GDM1 (cell line): ENCODE data around the gene WDR20.
"Not testable (repeated sequence)": the region's sequence is repeated elsewhere in the genome, so short reads cannot be mapped to it uniquely, and the experiment has no call there.

Experiments used
- DNase-seq: peaks from one replicate; lab custom pipeline; 2025; lab: John Stamatoyannopoulos, UW

WDR20 gene

GRCh38 chr14:102139286-102140026, at the start of gene WDR20:
Gene WDR20 (plus strand): TSS chr14:102139897. CDS start chr14:102139924, 27 bp downstream.
- DNase-seq: peak; percentile 97

- no peak for DNase-seq
Measured at GRCh38 chr14:102090713-102091112, 49.0 kb upstream of the WDR20 start.

- no peak for DNase-seq
Measured at GRCh38 chr14:102092806-102093205, 46.9 kb upstream of the WDR20 start.

- no peak for DNase-seq
Measured at GRCh38 chr14:102094101-102094500, 45.6 kb upstream of the WDR20 start.

GRCh38 chr14:102095231-102095870, 44.3 kb upstream of the WDR20 start:
- DNase-seq: no peak

GRCh38 chr14:102095871-102096568, 43.7 kb upstream of the WDR20 start:
- DNase-seq: no peak

- DNase-seq: peak; percentile 48
Measured at GRCh38 chr14:102096569-102097188, 43.0 kb upstream of the WDR20 start.

GRCh38 chr14:102097441-102098135, 42.1 kb upstream of the WDR20 start:
- no peak for DNase-seq

- no peak for DNase-seq
Measured at GRCh38 chr14:102103062-102103695, 36.5 kb upstream of the WDR20 start.

- no peak for DNase-seq
Measured at GRCh38 chr14:102105369-102105768, 34.3 kb upstream of the WDR20 start.

GRCh38 chr14:102109332-102109731, 30.4 kb upstream of the WDR20 start:
- DNase-seq: not testable (repeated sequence)

GRCh38 chr14:102111101-102111500, 28.6 kb upstream of the WDR20 start:
- DNase-seq: no peak

- no peak for DNase-seq
Measured at GRCh38 chr14:102116361-102117180, 23.1 kb upstream of the WDR20 start.

GRCh38 chr14:102117852-102118251, 21.8 kb upstream of the WDR20 start:
- DNase-seq: no peak

- DNase-seq: no peak
Measured at GRCh38 chr14:102120888-102121287, 18.8 kb upstream of the WDR20 start.

- no peak for DNase-seq
Measured at GRCh38 chr14:102121567-102121966, 18.1 kb upstream of the WDR20 start.

- no peak for DNase-seq
Measured at GRCh38 chr14:102124419-102124818, 15.3 kb upstream of the WDR20 start.

- no peak for DNase-seq
Measured at GRCh38 chr14:102125546-102125945, 14.2 kb upstream of the WDR20 start.

- DNase-seq: no peak
Measured at GRCh38 chr14:102126807-102127455, 12.8 kb upstream of the WDR20 start.

- DNase-seq: no peak
Measured at GRCh38 chr14:102131741-102132140, 8.0 kb upstream of the WDR20 start.
